Lung (tissue), 12 donors: ENCODE measurements around the gene ARID1B. TPM values are rescaled to one million over a fixed set of nuclear protein-coding genes. Genes with fewer than 3 reads are reported as not detected.
A peak's percentile ranks its signal among the peaks of the same experiment; 100 is the strongest.

Source experiments
- ATAC-seq: fragments of 200-7000 bp; cut with Tn5 transposase; one replicate; pipeline ENCODE4 v1.9.1; 2020; ENCODE audit warnings: moderate number of reproducible peaks; ENCODE audit not compliant: insufficient read depth, low FRiP score
- DNase-seq, 3 donors: peaks; one replicate each; pipeline ENCODE4 v3.0.0-alpha.2; 2013 to 2017
- H3K27ac ChIP-seq, 2 donors: one replicate each; pipeline ENCODE4 v1.5.1; 2013; ENCODE audit warnings: mild to moderate bottlenecking in 2 of 2, moderate library complexity in 2 of 2, control low read depth in 1 of 2, inconsistent platforms in 1 of 2, low read depth in 1 of 2, low read length in 1 of 2
- H3K27me3 ChIP-seq, 3 donors: one replicate each; pipeline ENCODE4 v1.5.1; 2013; ENCODE audit warnings: low read length in 2 of 3; ENCODE audit not compliant: control insufficient read depth in 3 of 3, insufficient read depth in 3 of 3
- H3K36me3 ChIP-seq, 4 donors: one replicate each; pipeline ENCODE4 v1.5.1; 2013; ENCODE audit warnings: low read length in 4 of 4, mild to moderate bottlenecking in 1 of 4, moderate library complexity in 1 of 4; ENCODE audit not compliant: control insufficient read depth in 4 of 4, insufficient read depth in 4 of 4
- H3K4me1 ChIP-seq, 5 donors: one replicate each; pipeline ENCODE4 v1.5.1; 2013; ENCODE audit warnings: low read length in 5 of 5, mild to moderate bottlenecking in 2 of 5, moderate library complexity in 1 of 5; ENCODE audit not compliant: control insufficient read depth in 5 of 5, insufficient read depth in 5 of 5
- H3K4me3 ChIP-seq: one replicate; pipeline ENCODE4 v1.5.1; 2013; ENCODE audit warnings: mild to moderate bottlenecking, control low read depth, moderate library complexity
- H3K9ac ChIP-seq, 2 donors: one replicate each; pipeline ENCODE4 v1.5.1; 2013; ENCODE audit warnings: low read length in 2 of 2, control low read depth in 1 of 2; ENCODE audit not compliant: insufficient read depth in 1 of 2
- H3K9me3 ChIP-seq, 4 donors: one replicate each; pipeline ENCODE4 v1.5.1; 2013; ENCODE audit warnings: low read length in 3 of 4, mild to moderate bottlenecking in 1 of 4, moderate library complexity in 1 of 4; ENCODE audit not compliant: control insufficient read depth in 4 of 4, insufficient read depth in 3 of 4
- CTCF ChIP-seq: IDR thresholded peaks from 2 replicates; pipeline ENCODE4 v1.5.1; 2012; ENCODE audit warnings: mild to moderate bottlenecking; ENCODE audit errors: control extremely low read depth, extremely low read depth
- WGBS, 2 donors: extraction: QIAGEN DNeasy Blood & Tissue Kit; methylation state at CpG; one replicate each; pipeline ENCODE4 v1.1.7; 2013; 5-methylcytosine and 5-hydroxymethylcytosine counted together
- polyA plus RNA-seq, 2 donors: library from polyadenylated mRNA; stranded (reverse); fragments of 200-250 nt; gene quantifications; one replicate each; pipeline ENCODE4 v1.2.1, GENCODE V29; 2013
- total RNA-seq, 2 donors: library from RNA; depleted of rRNA in 1 of 2; stranded (reverse); fragments of >200 nt in 1 of 2; gene quantifications; one replicate each; pipeline ENCODE4 v1.2.1, GENCODE V29; 2014 to 2021
- donor health status: control.
- donor health status: control.
- donor health status: Bipolar disorder and iron deficiency.
- donor health status: healthy.
- donor health status: DM: yes; HTN: yes; CAD: no.

Gene ARID1B
- total and polyA plus RNA-seq, 4 donors, result 10.5 to 239 (median 50.9) TPM

- no peak for TF ChIP-seq CTCF
- Histone ChIP-seq H3K4me3 (no peak overlapping the region), H3K9ac (no peak overlapping the region), H3K27ac (peak overlapping the region in 1 of 2 donors; percentile 15), H3K27me3 (no peaks in the 10 kb centered on the region), H3K36me3 (peaks cover 0 to 5% (median 0%) of the 10 kb centered on the region in 4 donors), H3K9me3 (peaks cover 0 to 3% (median 0%) of the 10 kb centered on the region in 4 donors), H3K4me1 (peaks cover 7 to 27% (median 17%) of the 10 kb centered on the region in 5 donors)
- 80 to 82% methylated on average over 13 of the region's 13 CpGs for WGBS, 2 donors
- ATAC-seq (peak; percentile 15), DNase-seq (no peak)
Measured at GRCh38 chr6:156869980-156870398, 92.8 kb downstream of the ARID1B start.

- Histone ChIP-seq H3K9ac (no peak overlapping the region), H3K4me3 (no peak overlapping the region), H3K4me1 (peaks cover 2 to 25% (median 17%) of the 10 kb centered on the region in 5 donors), H3K27me3 (no peaks in the 10 kb centered on the region), H3K36me3 (peaks cover 0 to 5% (median 0%) of the 10 kb centered on the region in 4 donors), H3K27ac (no peak overlapping the region), H3K9me3 (peaks cover 0 to 3% (median 0%) of the 10 kb centered on the region in 4 donors)
- DNase-seq (no peak), ATAC-seq (no peak)
- TF ChIP-seq CTCF, result no peak
- 56 to 57% methylated on average over 5 of the region's 5 CpGs for WGBS, 2 donors
Measured at GRCh38 chr6:156870924-156871539, 93.9 kb downstream of the ARID1B start.

- 95 to 96% methylated on average over 8 of the region's 8 CpGs for WGBS, 2 donors
- peaks cover 0 to 3% (median 0%) of the 10 kb centered on the region in 4 donors for H3K9me3 ChIP-seq
- TF ChIP-seq CTCF, result no peak
- no peaks in the 10 kb centered on the region for H3K27me3 ChIP-seq
- DNase-seq, result no peak
- no peak for ATAC-seq
- H3K9ac ChIP-seq, result no peak overlapping the region
- no peak overlapping the region for H3K4me3 ChIP-seq
- peaks cover 0 to 16% (median 9%) of the 10 kb centered on the region in 5 donors for H3K4me1 ChIP-seq
- no peak overlapping the region for H3K27ac ChIP-seq
- peaks cover 0 to 5% (median 0%) of the 10 kb centered on the region in 4 donors for H3K36me3 ChIP-seq
Measured at GRCh38 chr6:156872903-156873302, 95.7 kb downstream of the ARID1B start.
